Gastroesophageal sphincter (tissue), 4 donors: ENCODE measurements around the gene ATP11A. TPM values are rescaled to one million over a fixed set of nuclear protein-coding genes. Genes with fewer than 3 reads are reported as not detected.

ENCODE experiments used
- ATAC-seq: fragments of 150-250 bp; one replicate; pipeline ENCODE4 v1.9.1; 2016; ENCODE audit warnings: mild to moderate bottlenecking, moderate library complexity
- H3K27ac ChIP-seq, 4 donors: fragments of 200-600 bp; sonication (generic) in 3 of 4; 1 replicate in 3 of 4; 2 replicates in 1 of 4; pipeline ENCODE4 v1.5.1; 2016 to 2019
- H3K27me3 ChIP-seq: fragments of 200-600 bp; sonication (generic); one replicate; pipeline ENCODE4 v1.5.1; 2019
- H3K36me3 ChIP-seq, 2 donors: fragments of 200-600 bp; sonication (generic); one replicate each; pipeline ENCODE4 v1.5.1; 2019; ENCODE audit warnings: control low read depth in 1 of 2
- H3K4me1 ChIP-seq, 3 donors: fragments of 200-600 bp; sonication (generic); 1 replicate in 2 of 3; 2 replicates in 1 of 3; pipeline ENCODE4 v1.5.1; 2016 to 2019; ENCODE audit warnings: control low read depth in 2 of 3
- H3K4me3 ChIP-seq, 2 donors: fragments of 200-600 bp; sonication (generic); one replicate each; pipeline ENCODE4 v1.5.1; 2019; ENCODE audit warnings: mild to moderate bottlenecking in 1 of 2, moderate library complexity in 1 of 2
- H3K9me3 ChIP-seq, 3 donors: fragments of 200-600 bp; sonication (generic); one replicate each; pipeline ENCODE4 v1.5.1; 2017 to 2019; ENCODE audit warnings: control low read depth in 2 of 3
- EP300 ChIP-seq: sonication (generic); formaldehyde crosslinking; IDR thresholded peaks from one replicate; pipeline ENCODE4 v1.6.1; 2017; ENCODE audit warnings: antibody characterized with exemption, mild to moderate bottlenecking
- POLR2A ChIP-seq, 2 donors: fragments of 450-650 bp; IDR thresholded peaks; one replicate each; pipeline ENCODE4 v1.6.1; 2017; ENCODE audit warnings: antibody characterized with exemption in 2 of 2, mild to moderate bottlenecking in 2 of 2, moderate library complexity in 1 of 2
- POLR2AphosphoS5 ChIP-seq: sonication (generic); formaldehyde crosslinking; IDR thresholded peaks from one replicate; pipeline ENCODE4 v1.6.1; 2017; ENCODE audit warnings: antibody characterized with exemption
- WGBS, 2 donors: methylation state at CpG; one replicate each; pipeline ENCODE4 v1.1.5; 2018; ENCODE audit warnings: low coverage in 1 of 2; 5-methylcytosine and 5-hydroxymethylcytosine counted together
- total RNA-seq, 4 donors: library from RNA; depleted of rRNA; stranded (reverse); fragments of >200 nt; gene quantifications; one replicate each; pipeline ENCODE4 v1.1.0, GENCODE V29; 2016
- TF ChIP-seq, protein P1 (sequence below), 4 experiments: fragments of 200-600 bp in 2 of 4; fragments of 450-650 bp in 2 of 4; sonication (generic) in 1 of 4; IDR thresholded peaks; one replicate each; pipeline ENCODE4 v1.5.1; 2017 to 2019; ENCODE audit warnings: antibody characterized with exemption in 4 of 4, mild to moderate bottlenecking in 2 of 4, moderate library complexity in 2 of 4

Gene ATP11A
- total RNA-seq, 4 donors from 2014 or later: 12.9 to 21.7 (median 17.1) TPM

DNA sequence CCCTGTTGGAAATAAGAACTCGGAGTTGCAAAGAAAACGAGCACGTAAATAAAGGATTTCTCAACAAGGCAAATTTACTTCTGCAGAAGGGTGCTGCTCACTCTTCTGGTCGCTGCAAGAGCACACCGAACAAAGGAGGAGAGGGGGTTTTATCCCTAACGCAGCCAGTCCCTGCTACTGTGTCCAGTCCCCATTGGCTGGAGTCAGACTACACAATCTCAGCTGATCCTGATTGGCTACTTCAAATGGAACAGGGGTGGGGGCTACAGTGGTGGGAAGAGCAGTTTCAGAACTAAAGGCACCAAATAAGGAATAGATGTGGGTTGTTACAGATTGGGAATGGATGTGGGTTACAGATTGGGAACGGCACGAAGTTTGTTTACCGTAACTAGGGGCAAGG lies 215.2 kb downstream of the ATP11A start:
- TF ChIP-seq EP300 (no peak), POLR2A (IDR thresholded peaks at IDR 0.05) (no peak), POLR2AphosphoS5 (no peak)
- TF ChIP-seq, protein P1, sequence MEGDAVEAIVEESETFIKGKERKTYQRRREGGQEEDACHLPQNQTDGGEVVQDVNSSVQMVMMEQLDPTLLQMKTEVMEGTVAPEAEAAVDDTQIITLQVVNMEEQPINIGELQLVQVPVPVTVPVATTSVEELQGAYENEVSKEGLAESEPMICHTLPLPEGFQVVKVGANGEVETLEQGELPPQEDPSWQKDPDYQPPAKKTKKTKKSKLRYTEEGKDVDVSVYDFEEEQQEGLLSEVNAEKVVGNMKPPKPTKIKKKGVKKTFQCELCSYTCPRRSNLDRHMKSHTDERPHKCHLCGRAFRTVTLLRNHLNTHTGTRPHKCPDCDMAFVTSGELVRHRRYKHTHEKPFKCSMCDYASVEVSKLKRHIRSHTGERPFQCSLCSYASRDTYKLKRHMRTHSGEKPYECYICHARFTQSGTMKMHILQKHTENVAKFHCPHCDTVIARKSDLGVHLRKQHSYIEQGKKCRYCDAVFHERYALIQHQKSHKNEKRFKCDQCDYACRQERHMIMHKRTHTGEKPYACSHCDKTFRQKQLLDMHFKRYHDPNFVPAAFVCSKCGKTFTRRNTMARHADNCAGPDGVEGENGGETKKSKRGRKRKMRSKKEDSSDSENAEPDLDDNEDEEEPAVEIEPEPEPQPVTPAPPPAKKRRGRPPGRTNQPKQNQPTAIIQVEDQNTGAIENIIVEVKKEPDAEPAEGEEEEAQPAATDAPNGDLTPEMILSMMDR (IDR thresholded peaks at IDR 0.05): no peak
- WGBS, 2 donors: 86 to 94% methylated on average over 7 to 8 of the region's 9 CpGs
- H3K4me1 ChIP-seq: no peaks in the 10 kb centered on the region
- peaks cover 0 to 19% (median 0%) of the 10 kb centered on the region in 3 donors for H3K9me3 ChIP-seq
- no peaks in the 10 kb centered on the region for H3K36me3 ChIP-seq
- H3K4me3 ChIP-seq: no peak overlapping the region
- no peak overlapping the region for H3K27ac ChIP-seq
- ATAC-seq: no peak
- H3K27me3 ChIP-seq: peaks cover 36% of the 10 kb centered on the region

DNA sequence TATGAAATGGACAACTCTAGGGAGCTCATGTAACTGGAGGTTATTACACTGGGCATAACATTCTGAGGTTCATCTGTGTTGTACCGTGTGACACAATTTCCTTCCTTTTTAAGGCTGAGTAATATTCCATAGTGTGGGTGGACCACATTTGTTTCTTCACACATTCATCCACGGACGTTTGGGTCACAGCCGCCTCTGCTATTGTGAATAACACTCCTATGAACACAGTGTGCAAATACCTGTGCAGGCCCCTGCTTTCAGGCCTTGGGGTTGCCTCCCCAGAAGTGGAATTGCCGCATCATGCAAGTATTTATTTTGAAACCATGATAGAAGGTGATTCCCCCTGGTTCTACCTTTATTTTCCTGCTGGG lies 215.8 kb downstream of the ATP11A start:
- Histone ChIP-seq H3K4me1 (no peaks in the 10 kb centered on the region), H3K4me3 (no peak overlapping the region), H3K27me3 (peaks cover 36% of the 10 kb centered on the region), H3K36me3 (no peaks in the 10 kb centered on the region), H3K27ac (no peak overlapping the region), H3K9me3 (peaks cover 0 to 19% (median 0%) of the 10 kb centered on the region in 3 donors)
- TF ChIP-seq EP300 (no peak), POLR2A (IDR thresholded peaks at IDR 0.05) (no peak), POLR2AphosphoS5 (no peak)
- TF ChIP-seq, protein P1 (IDR thresholded peaks at IDR 0.05): no peak
- 85 to 89% methylated on average over 4 to 5 of the region's 5 CpGs for WGBS, 2 donors
- ATAC-seq: no peak

DNA sequence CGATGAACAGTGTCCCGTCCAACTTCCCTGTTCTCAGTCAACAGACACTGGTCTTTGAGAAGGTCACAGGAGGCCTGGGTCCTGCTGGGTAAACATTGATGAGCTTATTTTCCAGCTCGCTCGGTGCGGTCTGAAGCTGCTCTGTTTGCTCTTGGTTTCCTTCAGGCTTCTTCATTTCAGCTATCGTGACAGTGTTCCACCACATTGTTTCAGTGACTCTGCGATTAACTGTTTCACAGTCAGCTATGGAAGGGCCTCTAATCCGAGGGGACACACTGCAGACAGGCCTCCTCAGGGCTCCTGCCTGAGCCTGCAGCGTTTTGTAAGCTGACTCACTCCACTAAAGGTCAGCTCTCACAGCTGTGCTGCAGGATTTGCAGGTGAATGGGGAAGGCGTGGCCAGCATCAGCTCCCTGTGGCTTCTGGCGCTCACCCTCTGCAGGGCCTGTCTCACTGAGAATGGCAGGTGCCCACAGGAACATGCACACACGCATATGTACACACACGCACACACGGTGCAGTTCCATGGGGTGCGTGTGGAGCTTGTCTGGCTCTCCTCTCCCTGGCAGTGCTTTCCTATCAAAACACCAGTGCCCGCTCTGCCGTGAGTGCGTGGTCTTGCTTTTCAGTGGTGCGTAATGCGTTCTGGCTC lies 216.3 kb downstream of the ATP11A start:
- no peak overlapping the region for H3K27ac ChIP-seq
- H3K4me1 ChIP-seq: no peaks in the 10 kb centered on the region
- WGBS, 2 donors: 73% methylated on average over 11 of the region's 20 CpGs; no CpG with 5 or more reads in 1 of the 2 donors
- no peaks in the 10 kb centered on the region for H3K36me3 ChIP-seq
- H3K27me3 ChIP-seq: peaks cover 36% of the 10 kb centered on the region
- ATAC-seq: no peak
- TF ChIP-seq POLR2AphosphoS5 (no peak), POLR2A (IDR thresholded peaks at IDR 0.05) (no peak), EP300 (no peak)
- TF ChIP-seq, protein P1 (IDR thresholded peaks at IDR 0.05): no peak
- H3K4me3 ChIP-seq: no peak overlapping the region
- H3K9me3 ChIP-seq: peaks cover 0 to 19% (median 0%) of the 10 kb centered on the region in 3 donors

DNA sequence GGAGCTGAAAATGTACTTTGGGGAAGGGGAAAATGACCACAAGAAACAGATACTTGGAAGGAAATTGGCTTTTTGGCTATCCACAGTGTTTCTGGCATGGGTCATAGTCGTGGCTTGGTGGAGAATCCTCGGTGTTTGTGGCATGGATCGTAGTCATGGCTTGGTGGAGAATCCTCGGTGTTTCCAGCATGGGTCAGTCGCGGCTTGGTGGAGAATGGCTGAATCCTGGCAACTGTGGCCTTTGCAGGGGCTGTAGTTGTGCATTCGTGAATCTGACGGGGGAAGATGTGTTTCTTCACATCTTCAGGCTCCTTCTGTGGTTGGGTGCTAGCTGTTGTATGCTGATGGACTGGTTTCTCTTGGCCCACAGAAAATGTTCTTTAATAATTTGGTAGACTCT lies 217.4 kb downstream of the ATP11A start:
- Histone ChIP-seq H3K9me3 (peaks cover 0 to 19% (median 0%) of the 10 kb centered on the region in 3 donors), H3K4me1 (no peaks in the 10 kb centered on the region), H3K27ac (no peak overlapping the region), H3K27me3 (peaks cover 46% of the 10 kb centered on the region), H3K36me3 (no peaks in the 10 kb centered on the region), H3K4me3 (no peak overlapping the region)
- WGBS, 2 donors: 90% methylated on average over 8 of the region's 8 CpGs; no CpG with 5 or more reads in 1 of the 2 donors
- TF ChIP-seq POLR2A (IDR thresholded peaks at IDR 0.05) (no peak), EP300 (no peak), POLR2AphosphoS5 (no peak)
- TF ChIP-seq, protein P1 (IDR thresholded peaks at IDR 0.05): no peak
- ATAC-seq: no peak

DNA sequence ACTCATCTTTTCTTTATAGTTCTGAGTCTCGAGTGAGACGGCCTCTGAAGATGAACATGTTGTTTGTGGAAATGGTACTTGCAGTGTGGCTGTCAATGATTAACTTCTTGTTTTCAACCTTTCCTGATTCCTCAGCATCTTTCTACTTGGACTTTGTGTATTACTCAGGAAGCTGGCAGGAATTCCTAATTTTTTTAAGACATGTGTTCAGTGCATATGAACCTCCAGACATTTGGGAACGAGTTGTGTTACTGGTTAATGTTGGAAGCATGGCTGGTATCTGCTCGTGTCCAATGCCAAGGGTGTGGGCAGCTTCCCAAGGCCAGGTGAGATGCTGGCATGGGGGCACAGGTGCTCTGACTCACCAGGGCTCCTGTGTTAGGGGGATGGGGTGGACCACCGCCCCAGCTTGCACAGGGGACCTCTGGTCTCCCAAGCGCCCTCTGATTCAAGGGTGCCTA lies 218.1 kb downstream of the ATP11A start:
- ATAC-seq: no peak

More for the DNA sequence above, 218.1 kb downstream of the ATP11A start:
- 51 to 78% methylated on average over 4 of the region's 6 CpGs for WGBS, 2 donors
- Histone ChIP-seq H3K36me3 (no peaks in the 10 kb centered on the region), H3K9me3 (peaks cover 0 to 19% (median 0%) of the 10 kb centered on the region in 3 donors), H3K4me1 (no peaks in the 10 kb centered on the region), H3K27me3 (peaks cover 52% of the 10 kb centered on the region), H3K27ac (no peak overlapping the region), H3K4me3 (no peak overlapping the region)
- TF ChIP-seq POLR2AphosphoS5: no peak
- TF ChIP-seq, protein P1 (IDR thresholded peaks at IDR 0.05): no peak
- no peak for TF ChIP-seq EP300
- TF ChIP-seq POLR2A (IDR thresholded peaks at IDR 0.05): no peak
